GM18858 (cell line): Measurements from ENCODE around the gene ORM2.

ENCODE experiments used
- ATAC-seq: cut with Tn5 transposase; IDR thresholded peaks from one replicate; pipeline ENCODE4 v1.9.1; 2021; ENCODE audit not compliant: unreplicated experiment

ORM2 gene

DNA sequence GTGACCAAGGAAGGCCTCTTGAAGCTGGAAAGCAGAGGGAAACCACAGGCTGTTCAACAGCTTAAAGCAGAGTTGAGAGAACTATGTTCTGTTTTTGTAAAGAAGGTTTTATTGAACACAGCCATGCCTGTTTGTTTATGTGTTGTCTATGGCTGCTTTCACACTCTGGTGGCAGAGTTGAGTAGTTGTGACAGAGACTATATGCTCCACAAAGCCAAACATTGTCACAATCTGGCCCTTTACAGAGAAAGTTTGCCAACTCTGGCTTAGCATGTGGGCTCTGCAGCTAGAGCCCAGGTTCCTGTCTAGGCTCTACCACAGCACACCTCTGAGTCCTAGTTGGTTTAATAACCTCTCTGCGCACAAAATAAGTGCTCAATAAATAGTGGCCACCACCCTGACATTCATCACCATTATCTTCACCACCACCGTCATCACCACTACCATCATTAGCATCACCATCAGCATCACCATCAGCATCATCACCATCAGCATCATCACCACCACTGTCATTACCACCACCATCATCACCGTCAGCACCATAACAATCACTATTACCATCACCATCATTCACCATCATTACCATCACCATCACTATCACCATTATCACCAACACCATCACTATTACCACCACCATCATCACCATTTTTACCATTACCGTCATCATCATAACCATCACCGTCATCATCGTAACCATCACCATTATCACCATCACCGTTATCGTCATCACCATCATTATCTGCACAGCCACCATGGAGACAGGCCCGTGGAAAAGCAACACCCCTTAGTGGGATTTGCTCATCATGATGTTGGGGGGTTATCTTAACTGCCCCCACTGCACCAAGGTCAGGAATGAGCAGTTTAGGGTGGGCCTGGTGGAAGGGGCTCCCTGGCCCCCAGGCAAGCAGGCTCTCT is 39.8 kb downstream of the ORM2 start:
- ATAC-seq, result no peak

- ATAC-seq, result no peak
These were observed 40.7 kb downstream of the ORM2 start for GRCh38 chr9:114370251-114370967.

DNA sequence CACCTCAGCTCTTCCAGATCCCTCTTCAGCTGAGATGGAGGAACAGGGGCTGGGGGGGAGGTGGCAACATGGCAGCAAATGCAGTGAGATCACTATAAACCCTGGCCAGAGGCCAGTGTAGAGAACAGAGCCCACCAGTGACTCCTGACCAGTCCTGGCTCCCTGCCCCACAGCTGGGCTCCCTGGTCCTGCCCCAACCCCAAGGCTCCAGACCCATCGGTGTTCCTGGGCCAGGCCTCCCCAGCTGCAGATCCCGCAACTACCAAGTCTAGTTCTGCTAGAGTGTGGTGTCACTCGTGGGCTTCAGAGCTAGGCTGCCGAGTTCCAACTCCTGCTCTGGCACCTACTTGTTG is 41.3 kb downstream of the ORM2 start:
- no peak for ATAC-seq

DNA sequence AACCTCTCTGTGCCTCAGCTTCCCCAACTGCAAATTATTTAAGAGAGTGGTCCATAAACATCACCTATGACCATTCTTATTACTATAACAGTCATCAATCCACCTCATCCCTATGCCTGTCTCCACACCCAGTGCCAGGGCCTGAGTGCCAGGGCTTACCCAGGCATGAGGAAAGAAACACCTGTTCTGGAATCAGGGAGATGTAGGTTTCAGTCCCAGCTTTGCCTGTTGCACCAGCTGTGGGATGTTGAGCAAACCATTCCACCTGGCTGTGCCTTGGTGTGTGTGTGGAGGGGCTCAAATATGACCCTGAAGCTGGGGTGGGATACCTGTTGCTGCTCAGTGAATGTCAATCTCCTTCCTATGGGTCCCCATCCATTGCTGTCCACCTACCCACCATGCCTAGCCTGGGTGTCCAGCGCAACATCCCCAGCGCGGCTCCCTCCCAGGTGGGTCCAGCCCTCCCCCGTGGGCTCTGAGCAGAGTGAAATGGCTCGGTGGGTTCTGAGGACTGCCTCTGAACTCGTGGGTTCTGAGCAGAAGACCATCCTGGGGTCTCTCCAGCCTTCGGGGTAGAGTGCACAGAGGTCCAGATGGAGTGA is 41.8 kb downstream of the ORM2 start:
- ATAC-seq, result no peak

- ATAC-seq, result no peak
These were observed 42.6 kb downstream of the ORM2 start for GRCh38 chr9:114371973-114372917.

GRCh38 chr9:114372921-114373448 is 43.3 kb downstream of the ORM2 start:
- peak; percentile 90 for ATAC-seq

DNA sequence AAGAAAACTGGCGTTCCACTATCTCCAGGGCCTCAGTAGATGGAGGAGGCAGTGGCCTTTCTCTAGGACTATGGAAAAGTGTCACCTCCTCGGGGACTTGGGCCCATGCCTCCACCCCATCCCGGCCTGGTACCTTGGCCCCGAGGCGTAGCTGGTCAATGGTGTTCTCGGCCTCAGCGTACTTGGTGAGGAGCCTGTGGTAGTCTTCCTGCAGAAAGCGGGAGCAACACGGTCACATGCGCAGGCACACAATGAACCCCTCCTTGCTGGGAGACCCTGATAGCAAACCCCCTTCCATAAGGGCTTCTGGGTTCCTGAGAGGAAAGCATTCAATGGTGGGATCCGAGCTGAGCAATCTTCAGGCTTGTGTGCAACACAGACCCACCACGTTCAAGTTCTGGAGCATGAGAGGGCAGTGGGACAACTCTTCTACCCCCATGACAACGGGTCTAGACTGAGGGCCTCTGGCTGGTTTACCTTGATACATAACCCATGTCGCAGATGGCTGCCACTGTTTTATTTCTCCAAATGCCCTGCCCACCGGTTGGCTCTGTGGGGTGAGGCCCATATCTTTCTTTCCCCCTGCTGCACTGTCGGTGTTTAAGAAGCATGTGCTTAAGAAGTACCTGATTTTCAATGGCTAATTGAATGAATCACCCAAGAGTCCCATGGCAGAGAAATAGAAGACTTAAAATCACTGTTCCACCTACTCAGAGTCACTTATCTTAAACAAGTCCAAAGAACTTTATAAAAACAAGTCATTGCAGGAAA is 44.5 kb downstream of the ORM2 start:
- no peak for ATAC-seq

- no peak for ATAC-seq
These were observed 45.3 kb downstream of the ORM2 start for GRCh38 chr9:114374936-114375335.

DNA sequence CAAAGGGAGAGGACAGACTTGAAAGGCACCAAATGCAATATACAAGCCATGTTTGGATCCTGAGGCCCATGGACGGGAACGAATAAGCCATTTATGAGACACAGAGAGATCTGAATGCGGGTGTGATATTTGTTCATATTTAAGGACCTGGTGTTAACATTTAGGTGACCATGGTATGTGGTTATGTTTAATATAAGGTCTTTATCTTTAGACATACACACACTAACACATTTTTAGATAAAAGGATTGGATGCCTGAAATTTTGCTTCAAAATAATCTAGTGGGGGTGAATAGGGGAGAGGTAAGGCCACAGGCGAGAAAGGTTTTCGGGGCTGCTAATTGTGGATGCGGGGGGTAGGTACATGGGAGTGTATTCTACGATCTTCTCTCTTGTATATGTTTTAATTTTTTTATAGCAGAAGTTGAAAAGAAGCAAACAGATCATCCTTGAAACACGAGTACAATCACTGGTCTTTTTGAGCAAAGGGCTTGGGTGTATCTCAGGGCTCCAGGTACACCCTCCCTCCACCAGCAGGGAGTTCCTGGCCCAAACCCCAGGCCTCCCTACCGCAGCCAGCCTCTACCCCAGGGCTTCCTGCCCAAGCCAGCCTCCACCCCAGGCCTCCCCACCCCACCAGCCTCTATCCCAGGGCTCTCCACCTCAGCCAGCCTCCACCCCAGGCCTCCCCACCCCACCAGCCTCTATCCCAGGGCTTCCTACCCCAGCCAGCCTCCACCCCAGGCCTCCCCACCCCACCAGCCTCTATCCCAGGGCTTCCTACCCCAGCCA is 45.9 kb downstream of the ORM2 start:
- no peak for ATAC-seq

DNA sequence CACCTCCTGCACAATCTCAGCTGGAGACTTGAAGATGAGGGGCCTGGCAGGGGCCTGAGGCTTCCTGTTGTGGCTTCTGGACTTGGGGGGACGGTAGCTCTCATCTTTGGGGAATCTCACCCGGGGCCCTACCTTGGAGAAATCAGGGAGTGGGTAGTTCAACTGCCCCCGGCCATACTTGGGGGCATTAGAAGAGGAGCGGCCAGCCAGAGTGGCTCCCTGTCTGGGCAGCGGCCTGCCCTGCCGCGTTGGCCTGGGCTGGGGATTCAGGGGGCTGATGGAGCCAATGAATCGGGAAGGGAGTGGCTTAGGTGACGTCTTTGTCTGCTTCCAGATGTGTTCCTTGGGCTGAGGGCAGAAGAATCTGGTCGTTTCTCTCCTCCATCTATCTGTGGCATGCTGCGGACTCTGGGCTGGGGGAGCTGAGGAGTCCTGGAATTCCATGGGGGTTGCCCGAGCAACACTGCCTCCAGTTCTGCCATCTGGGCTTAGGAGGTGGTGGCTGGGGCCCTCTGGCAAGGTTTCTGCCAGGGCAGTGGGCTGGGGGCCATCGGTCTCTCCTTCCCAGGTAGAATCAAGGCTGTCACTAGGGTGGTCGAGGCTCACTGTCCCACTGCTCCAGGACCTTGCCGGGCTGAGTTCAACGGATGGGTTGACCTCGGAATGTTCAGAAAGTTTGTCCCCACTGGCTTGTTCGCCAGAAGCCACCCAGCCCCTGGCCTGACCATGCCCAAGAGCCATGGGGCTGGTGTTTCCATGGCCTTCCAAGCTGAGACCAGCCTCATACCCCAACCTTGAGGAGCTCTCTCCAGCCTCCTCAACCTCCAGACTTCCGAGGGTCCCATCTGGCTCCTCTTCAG is 47.1 kb downstream of the ORM2 start:
- ATAC-seq, result no peak

DNA sequence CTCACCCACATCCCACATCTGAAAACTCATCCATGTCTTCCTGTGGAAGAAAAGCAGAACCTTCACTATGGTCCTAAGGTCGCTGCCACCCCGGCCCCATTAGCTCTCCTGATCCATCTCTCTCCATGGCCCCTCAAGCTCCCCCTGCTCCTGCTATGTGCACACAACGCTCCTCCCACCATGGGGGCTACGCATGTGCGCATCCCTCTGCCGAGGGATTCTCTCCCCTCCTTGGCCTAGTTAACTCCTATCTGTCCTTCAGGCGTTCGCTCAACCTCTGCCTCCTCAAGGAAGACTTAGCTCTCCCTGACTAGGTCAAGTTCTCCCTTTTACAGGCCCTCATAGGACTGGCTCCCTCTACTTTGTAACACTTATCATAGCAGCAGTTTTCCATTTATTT is 48.3 kb downstream of the ORM2 start:
- ATAC-seq, result no peak

DNA sequence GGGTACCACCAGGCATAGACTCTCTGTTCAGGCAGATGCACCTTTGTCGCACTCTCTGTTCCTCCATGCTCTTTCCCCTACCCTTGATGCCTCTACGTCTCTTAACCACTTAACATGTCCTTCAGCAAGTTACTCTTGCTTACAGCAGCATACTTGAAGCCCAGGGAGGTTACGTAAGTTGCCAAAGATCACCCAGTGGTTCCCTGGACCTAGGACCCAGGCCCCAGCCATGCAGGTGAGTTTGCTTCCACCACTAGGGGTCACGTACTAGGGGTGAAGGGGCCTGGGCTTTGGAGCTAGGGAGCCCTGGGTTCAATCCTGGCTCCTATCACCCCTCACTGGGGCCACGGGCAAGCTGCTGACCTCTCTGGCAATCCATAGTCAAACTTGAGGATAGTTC is 49.2 kb downstream of the ORM2 start:
- ATAC-seq, result no peak
